GM18909 (cell line): ENCODE measurements around the gene NEU3.
"Not testable (repeated sequence)": the region's sequence is repeated elsewhere in the genome, so short reads cannot be mapped to it uniquely, and the experiment has no call there.

Source experiments
- ATAC-seq: cut with Tn5 transposase; IDR thresholded peaks from one replicate; pipeline ENCODE4 v1.9.1; 2021; ENCODE audit warnings: mild to moderate bottlenecking; ENCODE audit not compliant: unreplicated experiment, poor library complexity

NEU3 gene

GRCh38 chr11:74980634-74981033 lies 8.1 kb upstream of the NEU3 start:
- no peak for ATAC-seq

DNA sequence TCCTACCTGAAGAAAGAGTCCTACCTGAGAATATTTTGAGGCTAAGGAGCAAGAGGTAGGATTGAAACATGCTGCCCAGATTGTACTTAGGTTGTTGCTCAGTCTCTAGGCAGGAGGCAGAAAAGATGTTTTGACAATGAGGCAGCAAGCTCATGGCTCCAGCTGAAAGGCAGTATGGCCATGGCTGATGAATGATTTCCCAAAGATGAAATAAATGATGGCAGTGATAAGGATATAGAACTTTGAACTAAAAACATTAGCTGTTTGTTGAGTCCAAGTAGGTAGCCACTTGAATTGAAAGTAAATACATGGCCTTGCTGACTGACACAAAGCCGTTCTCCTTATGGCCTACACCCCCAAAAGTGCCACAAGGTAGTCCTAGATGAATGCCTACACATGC lies 6.8 kb upstream of the NEU3 start:
- no peak for ATAC-seq

- no peak for ATAC-seq
These were observed 4.7 kb upstream of the NEU3 start for GRCh38 chr11:74984070-74984469.

GRCh38 chr11:74984730-74985129 lies 4.0 kb upstream of the NEU3 start:
- no peak for ATAC-seq

DNA sequence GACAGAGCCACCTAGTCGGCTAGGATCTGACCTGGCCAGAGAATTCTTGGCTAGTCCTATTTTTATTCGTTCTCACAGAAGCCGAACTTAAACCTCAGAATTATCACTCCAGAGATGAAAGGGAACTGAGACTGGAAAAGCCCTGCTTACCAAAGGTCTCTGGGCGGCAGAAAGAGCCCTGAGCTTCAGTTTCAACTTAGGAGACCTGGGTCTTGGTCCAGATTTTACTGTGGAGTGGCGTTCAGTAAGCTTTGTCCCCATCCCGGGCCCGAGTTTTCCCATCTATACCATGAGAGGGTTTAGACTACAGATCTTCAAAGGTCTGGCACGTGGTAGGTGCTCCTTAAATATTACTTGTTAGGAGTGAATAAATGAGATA lies 516 bp downstream of the NEU3 start:
- ATAC-seq, result peak; percentile 2

DNA sequence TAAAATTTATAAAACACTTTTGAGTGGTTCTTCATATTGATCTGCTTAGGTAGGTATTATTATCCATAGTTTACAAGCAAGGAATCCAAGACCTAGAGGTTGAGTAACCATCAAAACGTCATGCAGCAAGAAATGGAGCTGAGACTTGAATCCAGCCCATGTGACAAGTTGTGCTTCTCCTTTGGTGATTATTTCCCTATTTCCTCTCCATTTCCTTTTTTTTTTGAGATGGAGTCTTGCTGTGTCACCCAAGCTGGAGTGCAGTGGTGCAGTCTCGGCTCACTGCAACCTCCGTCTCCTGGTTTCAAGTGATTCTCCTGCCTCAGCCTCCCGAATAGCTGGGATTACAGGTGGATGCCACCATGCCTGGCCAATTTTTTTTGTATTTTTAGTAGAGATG lies 1.4 kb downstream of the NEU3 start:
- ATAC-seq, result not testable (repeated sequence)

- ATAC-seq, result no peak
These were observed 2.2 kb downstream of the NEU3 start for GRCh38 chr11:74990941-74991340.

DNA sequence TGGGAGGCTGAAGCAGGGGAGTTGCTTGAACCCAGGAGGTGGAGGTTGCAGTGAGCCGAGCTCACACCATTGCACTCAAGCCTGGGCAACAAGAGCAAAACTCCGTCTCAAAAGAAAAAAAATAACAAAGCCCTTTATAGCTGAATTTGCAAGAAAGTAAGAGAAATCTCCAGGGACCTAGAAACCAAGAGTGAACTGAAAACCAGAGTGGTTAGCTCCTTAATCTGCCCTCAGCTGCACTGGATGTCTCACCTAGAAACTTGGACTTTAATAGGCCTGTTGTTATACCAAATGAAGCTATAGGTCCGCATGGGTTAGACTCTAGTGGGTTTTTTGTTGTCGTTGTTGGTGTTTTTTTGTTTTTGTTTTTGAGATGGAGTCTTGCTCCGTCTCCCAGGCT lies 4.1 kb downstream of the NEU3 start:
- ATAC-seq, result no peak

- ATAC-seq, result no peak
These were observed 12.2 kb downstream of the NEU3 start for GRCh38 chr11:75000975-75001354.

GRCh38 chr11:75001686-75002085 lies 13.0 kb downstream of the NEU3 start:
- ATAC-seq, result no peak

DNA sequence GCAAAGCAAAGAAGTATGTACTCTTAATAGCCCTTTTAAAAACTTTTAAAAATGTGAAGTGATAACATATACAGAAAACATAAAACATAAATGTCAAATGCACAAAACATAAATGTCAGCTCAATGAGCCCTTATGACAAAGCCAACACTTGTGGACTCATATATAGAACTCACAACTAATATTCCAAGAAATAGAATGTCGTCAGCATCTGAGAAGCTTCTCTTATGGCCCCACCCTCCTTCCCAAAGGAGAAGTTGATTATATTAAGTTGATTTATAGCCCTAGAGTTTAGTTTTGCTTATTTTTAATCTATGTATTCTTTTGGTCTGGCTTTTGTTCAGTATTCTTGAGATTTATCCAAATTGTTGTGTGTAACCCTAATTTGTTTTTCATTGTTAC lies 13.8 kb downstream of the NEU3 start:
- ATAC-seq, result no peak

DNA sequence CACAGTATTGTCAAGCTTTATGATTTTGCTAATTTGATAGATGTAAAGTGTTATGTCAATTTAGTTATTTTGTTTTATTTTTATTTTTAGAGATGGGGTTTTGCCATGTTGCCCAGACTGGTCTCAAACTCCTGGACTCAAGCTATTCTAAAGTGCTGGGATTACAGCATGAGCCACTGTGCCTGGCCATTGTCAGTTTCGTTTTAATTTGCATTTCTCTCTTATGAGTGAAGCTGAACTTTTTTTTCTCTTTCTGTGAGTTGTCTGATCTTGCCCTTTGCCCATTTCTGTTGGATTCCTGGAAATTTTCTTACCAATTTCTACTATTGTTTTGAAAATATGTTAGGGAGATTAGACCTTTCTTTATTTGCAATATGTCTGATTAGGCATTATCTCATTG lies 15.5 kb downstream of the NEU3 start:
- ATAC-seq, result no peak

DNA sequence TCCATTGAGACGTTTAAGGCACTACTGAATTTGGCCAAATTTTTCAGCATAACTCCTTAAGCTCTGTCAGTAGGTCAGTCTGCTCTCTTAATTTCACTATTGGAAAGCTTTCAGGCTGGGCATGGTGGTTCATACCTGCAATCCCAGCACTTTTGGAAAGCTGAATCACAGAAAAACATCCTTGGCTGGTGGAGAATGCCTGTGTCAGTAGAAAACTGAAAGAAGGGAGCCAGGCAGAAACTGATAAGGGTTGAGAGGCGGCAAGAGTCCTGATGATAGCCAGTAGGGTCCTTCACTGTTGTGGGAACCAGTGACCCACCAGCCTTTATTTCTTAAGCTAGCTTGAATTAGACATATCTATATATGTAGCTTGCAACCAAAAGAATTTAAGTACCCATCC lies 22.6 kb downstream of the NEU3 start:
- no peak for ATAC-seq

DNA sequence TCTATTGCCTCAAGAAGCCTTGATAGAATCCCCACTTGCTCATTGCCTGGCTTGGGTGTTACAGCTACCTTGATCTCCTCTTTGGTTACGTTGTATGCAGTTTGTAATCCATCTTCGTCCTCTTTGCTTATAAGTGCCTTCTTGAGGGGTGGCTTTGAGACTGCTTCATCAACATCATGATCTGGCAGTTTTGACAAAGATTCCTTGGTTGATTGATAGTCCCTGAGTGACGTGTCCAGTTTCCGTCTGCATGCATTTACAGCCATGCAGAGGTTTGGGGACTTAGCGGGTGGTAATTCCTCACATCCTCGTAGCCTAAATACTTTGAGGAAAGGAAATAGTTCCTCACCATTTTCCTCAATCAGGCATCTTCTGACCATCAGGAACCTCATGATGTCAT lies 23.1 kb downstream of the NEU3 start:
- no peak for ATAC-seq

- no peak for ATAC-seq
These were observed 24.3 kb downstream of the NEU3 start for GRCh38 chr11:75013051-75013450.

DNA sequence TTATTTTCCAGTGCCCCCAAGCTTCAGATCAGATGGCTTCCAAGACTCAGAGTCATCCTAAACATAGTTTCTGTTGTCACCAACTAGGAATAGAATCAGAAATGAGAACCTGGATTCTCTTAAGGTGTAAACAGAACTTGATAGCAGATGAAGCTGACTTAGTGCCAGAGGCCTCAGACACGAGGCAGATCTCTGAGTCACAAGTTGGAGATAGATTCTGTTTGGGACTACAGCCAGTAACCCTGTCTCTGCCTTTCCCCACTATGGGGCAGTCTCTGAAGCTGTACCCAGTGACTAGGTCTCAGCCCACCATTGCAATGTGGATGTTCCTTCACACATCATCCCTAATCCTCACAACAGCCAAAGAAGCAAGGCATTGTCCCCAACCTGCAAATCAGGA lies 25.4 kb downstream of the NEU3 start:
- ATAC-seq, result no peak

DNA sequence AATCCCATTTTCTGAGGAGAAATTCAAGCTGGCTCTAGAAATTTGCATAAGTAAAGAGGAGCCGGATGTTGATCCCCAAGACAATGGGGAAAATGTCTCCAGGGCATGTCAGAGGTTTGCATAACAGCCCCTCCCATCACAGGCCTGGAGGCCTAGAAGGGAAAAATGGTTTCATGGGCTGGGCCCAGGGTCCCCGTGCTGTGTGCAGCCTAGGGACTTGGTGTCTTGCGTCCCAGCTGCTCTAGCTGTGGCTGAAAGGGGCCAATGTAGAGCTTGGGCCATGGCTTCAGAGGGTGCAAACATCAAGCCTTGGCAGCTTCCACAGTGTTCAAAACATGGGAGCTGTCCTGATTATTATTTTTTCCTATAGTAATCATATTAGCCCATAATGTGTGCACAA lies 30.5 kb downstream of the NEU3 start:
- not testable (repeated sequence) for ATAC-seq

- ATAC-seq, result not testable (repeated sequence)
These were observed 31.6 kb downstream of the NEU3 start for GRCh38 chr11:75020328-75020727.

GRCh38 chr11:75022296-75022695 lies 33.6 kb downstream of the NEU3 start:
- ATAC-seq, result peak; percentile 67

- ATAC-seq, result peak; percentile 74
These were observed 34.1 kb downstream of the NEU3 start for GRCh38 chr11:75022759-75023396.

GRCh38 chr11:75023446-75024067 lies 34.8 kb downstream of the NEU3 start:
- ATAC-seq, result no peak

DNA sequence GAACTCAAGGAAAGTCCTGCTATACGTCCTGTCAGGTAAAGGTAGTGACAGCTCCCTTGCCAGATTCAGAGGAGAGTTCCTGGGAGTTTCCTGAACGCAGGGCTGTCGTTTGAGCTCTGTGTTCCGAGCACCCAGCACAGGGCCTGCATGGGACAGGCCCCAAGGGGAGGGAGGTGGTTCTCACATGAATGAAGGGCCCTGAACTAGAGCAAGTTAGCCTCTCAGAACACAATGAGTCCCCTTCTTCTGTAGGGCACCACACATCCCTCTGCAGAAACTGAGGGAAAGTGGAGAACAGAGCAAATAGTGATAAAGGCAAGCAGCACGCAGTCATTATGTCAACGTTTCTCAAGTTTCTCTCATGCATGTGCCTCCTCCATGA lies 35.3 kb downstream of the NEU3 start:
- ATAC-seq, result no peak
